BE2C (cell line): ENCODE data around the gene MAP3K10.
A peak's percentile ranks its signal among the peaks of the same experiment; 100 is the strongest.

Experiments used
- DNase-seq: peaks from one replicate; pipeline ENCODE4 v3.0.0-alpha.2; 2020
- H3K27me3 ChIP-seq: fragments of 250-450 bp; sonication (Bioruptor Pico); 2 replicates; pipeline ENCODE4 v1.5.1; 2020; ENCODE audit warnings: mild to moderate bottlenecking
- H3K36me3 ChIP-seq: fragments of 250-450 bp; sonication (Bioruptor Pico); 2 replicates; pipeline ENCODE4 v1.5.1; 2020; ENCODE audit warnings: mild to moderate bottlenecking
- H3K4me1 ChIP-seq: fragments of 250-450 bp; sonication (Bioruptor Pico); 2 replicates; pipeline ENCODE4 v1.5.1; 2020
- H3K4me3 ChIP-seq: 2 replicates; pipeline ENCODE4 v1.5.1; 2011; ENCODE audit warnings: low read depth, low read length
- H3K9me3 ChIP-seq: fragments of 250-450 bp; sonication (Bioruptor Pico); 2 replicates; pipeline ENCODE4 v1.5.1; 2020
- CTCF ChIP-seq: IDR thresholded peaks from 2 replicates; pipeline ENCODE4 v1.5.1; 2012; ENCODE audit warnings: mild to moderate bottlenecking, low read depth, low read length

Gene MAP3K10

GRCh38 chr19:40235238-40236025 is 44.2 kb downstream of the MAP3K10 start:
- no peaks in the 10 kb centered on the region for H3K27me3 ChIP-seq
- TF ChIP-seq CTCF: peak; percentile 34; the same call in 1 of the 2 replicates
- peaks cover 44% of the 10 kb centered on the region for H3K36me3 ChIP-seq
- H3K9me3 ChIP-seq: no peaks in the 10 kb centered on the region
- no peak overlapping the region for H3K4me3 ChIP-seq
- DNase-seq: no peak
- H3K4me1 ChIP-seq: peaks cover 4% of the 10 kb centered on the region

- no peak overlapping the region for H3K4me3 ChIP-seq
- H3K4me1 ChIP-seq: peaks cover 4% of the 10 kb centered on the region
- DNase-seq: no peak
- no peaks in the 10 kb centered on the region for H3K27me3 ChIP-seq
- H3K36me3 ChIP-seq: peaks cover 46% of the 10 kb centered on the region
- H3K9me3 ChIP-seq: no peaks in the 10 kb centered on the region
- TF ChIP-seq CTCF: no peak
These were observed 44.8 kb downstream of the MAP3K10 start for GRCh38 chr19:40236026-40236355.

DNA sequence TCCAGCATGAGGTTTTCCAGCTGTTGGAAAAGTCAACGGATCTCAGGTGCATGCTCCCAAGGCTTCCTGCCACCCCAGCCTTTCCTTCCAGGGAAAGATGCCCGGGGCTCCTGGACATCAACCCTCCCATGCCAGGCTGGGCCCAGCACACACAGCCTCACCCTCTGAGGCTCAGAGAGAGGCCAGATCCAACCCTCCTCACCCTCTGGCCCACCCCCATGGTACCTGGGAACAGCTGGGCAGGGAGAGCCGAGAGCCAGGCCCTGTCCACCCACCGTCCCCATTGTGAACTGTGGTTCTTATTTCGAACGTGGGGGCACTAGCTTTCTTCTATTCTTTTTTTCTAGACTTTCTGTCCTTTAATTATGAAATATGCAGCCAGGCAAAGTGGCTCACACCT is 45.1 kb downstream of the MAP3K10 start:
- peaks cover 49% of the 10 kb centered on the region for H3K36me3 ChIP-seq
- no peak overlapping the region for H3K4me3 ChIP-seq
- peaks cover 4% of the 10 kb centered on the region for H3K4me1 ChIP-seq
- no peak for DNase-seq
- H3K27me3 ChIP-seq: no peaks in the 10 kb centered on the region
- TF ChIP-seq CTCF: no peak
- H3K9me3 ChIP-seq: no peaks in the 10 kb centered on the region

DNA sequence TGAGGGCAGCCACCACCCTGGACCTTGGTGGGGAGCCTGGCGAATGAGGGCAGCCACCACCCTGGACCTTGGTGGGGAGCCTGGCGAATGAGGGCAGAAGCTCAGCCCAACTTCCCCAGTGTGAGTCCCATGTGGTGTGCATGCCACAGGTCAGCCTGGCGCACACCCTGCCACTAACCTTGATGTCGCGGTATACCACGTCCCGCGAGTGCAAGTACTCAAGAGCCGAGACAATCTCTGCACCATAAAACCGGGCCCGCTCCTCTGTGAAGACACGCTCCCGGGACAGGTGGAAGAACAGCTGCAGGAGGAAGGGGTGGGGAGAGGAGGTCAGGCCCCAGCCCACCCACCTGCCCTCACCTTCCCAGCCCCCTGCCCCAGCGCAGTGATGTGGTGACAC is 46.6 kb downstream of the MAP3K10 start:
- no peaks in the 10 kb centered on the region for H3K4me1 ChIP-seq
- DNase-seq: no peak
- H3K36me3 ChIP-seq: peaks cover 58% of the 10 kb centered on the region
- no peaks in the 10 kb centered on the region for H3K27me3 ChIP-seq
- no peaks in the 10 kb centered on the region for H3K9me3 ChIP-seq
- H3K4me3 ChIP-seq: no peak overlapping the region
- TF ChIP-seq CTCF: no peak

DNA sequence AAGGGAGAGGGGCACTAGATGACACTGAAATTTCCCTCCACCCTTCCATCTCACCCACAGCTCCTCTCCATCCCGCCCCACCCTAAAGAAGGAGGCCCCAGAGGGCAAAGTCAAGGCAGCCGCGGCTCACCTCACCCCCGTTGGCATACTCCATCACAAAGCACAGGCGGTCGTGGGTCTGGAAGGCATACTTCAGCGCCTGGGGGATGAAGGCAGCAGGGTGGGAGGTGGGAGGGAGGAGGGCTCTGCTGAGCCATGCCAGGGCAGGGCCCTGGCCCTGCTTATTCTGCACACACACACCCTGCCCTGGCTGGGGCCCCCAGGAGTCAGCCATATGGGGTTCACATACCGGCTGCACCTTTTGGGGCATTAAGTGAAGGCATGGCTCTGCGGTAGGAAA is 47.5 kb downstream of the MAP3K10 start:
- DNase-seq: no peak
- Histone ChIP-seq H3K9me3 (no peaks in the 10 kb centered on the region), H3K27me3 (no peaks in the 10 kb centered on the region), H3K4me3 (no peak overlapping the region), H3K36me3 (peaks cover 58% of the 10 kb centered on the region), H3K4me1 (no peaks in the 10 kb centered on the region)
- TF ChIP-seq CTCF: no peak

DNA sequence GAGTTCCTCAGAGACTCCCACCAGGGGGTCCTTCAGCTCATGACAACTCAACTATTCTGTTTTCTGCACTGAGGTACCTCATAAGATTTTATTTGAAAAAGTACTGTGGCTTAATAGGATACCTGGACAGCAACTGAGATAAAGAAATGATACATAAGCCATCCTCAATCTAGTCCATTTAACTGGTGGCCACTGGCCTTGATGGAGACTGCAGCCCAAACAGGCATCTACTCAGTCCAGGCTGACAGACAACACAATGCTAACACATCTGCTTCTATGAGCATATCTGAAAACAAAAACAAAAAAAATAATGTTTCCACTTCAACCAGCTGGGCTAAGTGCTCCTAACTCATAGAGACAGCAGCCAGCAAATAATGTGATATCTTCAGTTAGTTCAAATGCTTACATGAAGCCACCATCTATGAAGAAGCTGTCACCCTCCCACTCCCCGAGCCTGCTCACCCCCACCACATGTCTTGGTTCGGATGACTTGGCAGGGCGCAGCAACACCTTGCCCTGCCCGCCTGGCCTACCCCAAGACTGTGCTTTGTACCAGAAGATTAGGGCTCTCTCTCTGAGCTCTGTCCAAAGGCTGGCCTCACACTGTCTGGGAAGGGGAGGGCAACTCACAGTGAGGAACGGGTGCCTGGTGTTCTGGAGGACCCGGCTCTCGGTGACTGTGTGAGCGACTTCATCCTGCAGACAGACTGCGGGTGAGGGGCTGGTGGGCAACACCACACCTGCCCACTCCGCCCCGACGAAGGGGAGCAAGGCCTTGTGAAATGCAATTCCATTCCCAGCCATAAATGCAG is 48.4 kb downstream of the MAP3K10 start:
- DNase-seq: no peak
- Histone ChIP-seq H3K27me3 (no peaks in the 10 kb centered on the region), H3K9me3 (no peaks in the 10 kb centered on the region), H3K4me1 (no peaks in the 10 kb centered on the region), H3K36me3 (peaks cover 56% of the 10 kb centered on the region), H3K4me3 (no peak overlapping the region)
- TF ChIP-seq CTCF: no peak
